ENCODE measurements around the gene PDGFB.

PDGFB gene

DNA sequence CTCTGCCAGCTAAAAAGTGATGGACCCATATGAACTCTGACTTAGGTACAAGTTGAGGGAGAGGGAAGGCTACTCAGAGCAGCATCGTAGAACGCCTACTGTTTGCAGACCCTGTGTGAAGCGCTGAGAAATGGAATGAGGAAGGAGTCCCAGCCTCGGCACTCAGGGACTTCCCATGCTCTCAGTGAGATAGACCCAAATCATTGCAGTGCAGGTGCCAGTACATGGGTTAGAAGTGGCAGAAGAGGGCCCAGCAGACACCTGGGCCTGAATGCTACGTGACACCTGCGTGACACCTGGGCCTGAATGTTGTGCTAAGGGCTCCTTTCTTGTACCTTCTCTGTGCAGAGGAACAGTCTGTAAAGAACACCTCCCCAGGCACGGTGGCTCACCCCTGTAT is 2.6 kb upstream of the PDGFB start:
- Histone ChIP-seq H3K27ac (ENCODE audit: poor library complexity, severe bottlenecking) (no peak overlapping the region), H3K27me3 (ENCODE audit: insufficient read depth, poor library complexity, severe bottlenecking) (no peaks in the 10 kb centered on the region)
- ATAC-seq (ENCODE audit: low read depth) = no peak

DNA sequence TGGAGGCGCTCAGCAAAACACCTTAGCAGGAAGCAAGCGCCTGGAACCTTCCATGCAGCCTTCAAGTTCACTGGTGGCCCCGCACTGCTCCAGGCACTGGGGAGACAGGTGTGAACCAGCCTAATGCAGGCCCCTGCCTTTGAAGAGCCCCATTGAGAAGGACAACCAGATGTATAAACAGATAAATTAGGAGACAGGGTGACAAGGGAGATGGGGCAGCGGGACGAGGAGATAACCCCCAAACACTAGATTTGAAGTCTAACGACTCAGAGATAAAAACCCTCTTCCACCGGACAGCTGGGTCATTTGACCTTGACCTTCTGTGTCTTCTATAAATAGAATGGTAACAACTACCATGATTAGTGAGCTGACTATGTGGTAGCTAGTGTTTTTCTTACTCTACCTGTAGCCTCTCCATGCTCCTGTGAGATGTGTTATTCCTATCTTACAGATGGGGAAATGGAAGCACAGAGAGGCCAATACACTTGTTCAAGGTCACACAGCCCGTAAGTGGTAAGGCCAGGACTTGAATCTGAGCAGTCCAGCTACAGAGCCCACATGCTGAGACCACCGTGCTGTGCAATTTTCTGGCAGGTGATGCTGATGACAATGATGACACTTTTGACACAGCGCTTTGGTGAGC is 2.0 kb upstream of the PDGFB start:
- ATAC-seq (ENCODE audit: low read depth) = no peak
- TF ChIP-seq, protein P1, sequence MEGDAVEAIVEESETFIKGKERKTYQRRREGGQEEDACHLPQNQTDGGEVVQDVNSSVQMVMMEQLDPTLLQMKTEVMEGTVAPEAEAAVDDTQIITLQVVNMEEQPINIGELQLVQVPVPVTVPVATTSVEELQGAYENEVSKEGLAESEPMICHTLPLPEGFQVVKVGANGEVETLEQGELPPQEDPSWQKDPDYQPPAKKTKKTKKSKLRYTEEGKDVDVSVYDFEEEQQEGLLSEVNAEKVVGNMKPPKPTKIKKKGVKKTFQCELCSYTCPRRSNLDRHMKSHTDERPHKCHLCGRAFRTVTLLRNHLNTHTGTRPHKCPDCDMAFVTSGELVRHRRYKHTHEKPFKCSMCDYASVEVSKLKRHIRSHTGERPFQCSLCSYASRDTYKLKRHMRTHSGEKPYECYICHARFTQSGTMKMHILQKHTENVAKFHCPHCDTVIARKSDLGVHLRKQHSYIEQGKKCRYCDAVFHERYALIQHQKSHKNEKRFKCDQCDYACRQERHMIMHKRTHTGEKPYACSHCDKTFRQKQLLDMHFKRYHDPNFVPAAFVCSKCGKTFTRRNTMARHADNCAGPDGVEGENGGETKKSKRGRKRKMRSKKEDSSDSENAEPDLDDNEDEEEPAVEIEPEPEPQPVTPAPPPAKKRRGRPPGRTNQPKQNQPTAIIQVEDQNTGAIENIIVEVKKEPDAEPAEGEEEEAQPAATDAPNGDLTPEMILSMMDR (IDR thresholded peaks at IDR 0.05; ENCODE audit: poor library complexity, severe bottlenecking) = no peak
- no peak for DNase-seq (ENCODE audit: low spot score)
- Histone ChIP-seq H3K4me1 (ENCODE audit: insufficient read depth, poor library complexity, severe bottlenecking) (peaks cover under 1% of the 10 kb centered on the region), H3K27me3 (ENCODE audit: insufficient read depth, poor library complexity, severe bottlenecking) (no peaks in the 10 kb centered on the region), H3K4me3 (ENCODE audit: severe bottlenecking) (no peak overlapping the region), H3K36me3 (ENCODE audit: low read depth) (no peaks in the 10 kb centered on the region), H3K9me3 (ENCODE audit: severe bottlenecking) (no peaks in the 10 kb centered on the region), H3K27ac (ENCODE audit: poor library complexity, severe bottlenecking) (no peak overlapping the region)

More for the DNA sequence above, 2.6 kb upstream of the PDGFB start:
- Histone ChIP-seq H3K4me1 (ENCODE audit: insufficient read depth, poor library complexity, severe bottlenecking) (peaks cover 6% of the 10 kb centered on the region), H3K36me3 (ENCODE audit: low read depth) (no peaks in the 10 kb centered on the region), H3K4me3 (ENCODE audit: severe bottlenecking) (no peak overlapping the region), H3K9me3 (ENCODE audit: severe bottlenecking) (no peaks in the 10 kb centered on the region)
- DNase-seq (ENCODE audit: low spot score) = no peak
- TF ChIP-seq, protein P1 (IDR thresholded peaks at IDR 0.05; ENCODE audit: poor library complexity, severe bottlenecking) = no peak

DNA sequence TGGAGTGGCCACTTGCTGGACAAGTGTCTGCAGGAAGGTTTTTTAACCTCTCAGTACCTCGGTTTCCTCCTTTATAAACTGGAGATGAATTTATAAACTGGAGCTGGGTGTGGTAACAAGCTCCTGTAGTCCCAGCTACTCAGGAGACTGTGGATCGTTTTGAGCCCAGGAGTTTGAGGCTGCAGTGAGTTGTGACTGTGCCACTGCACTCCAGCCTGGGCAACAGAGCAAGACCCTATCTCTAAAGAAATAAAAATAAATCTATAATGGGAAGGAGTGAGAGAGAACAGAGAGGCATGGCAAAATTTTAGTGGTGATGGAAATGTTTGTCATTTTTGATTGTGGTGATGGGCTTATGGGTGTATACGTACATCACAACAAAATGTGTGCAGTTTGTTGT is 1.4 kb upstream of the PDGFB start:
- no peak for DNase-seq (ENCODE audit: low spot score)
- H3K27me3 ChIP-seq (ENCODE audit: insufficient read depth, poor library complexity, severe bottlenecking) = no peaks in the 10 kb centered on the region
- ATAC-seq (ENCODE audit: low read depth) = no peak

DNA sequence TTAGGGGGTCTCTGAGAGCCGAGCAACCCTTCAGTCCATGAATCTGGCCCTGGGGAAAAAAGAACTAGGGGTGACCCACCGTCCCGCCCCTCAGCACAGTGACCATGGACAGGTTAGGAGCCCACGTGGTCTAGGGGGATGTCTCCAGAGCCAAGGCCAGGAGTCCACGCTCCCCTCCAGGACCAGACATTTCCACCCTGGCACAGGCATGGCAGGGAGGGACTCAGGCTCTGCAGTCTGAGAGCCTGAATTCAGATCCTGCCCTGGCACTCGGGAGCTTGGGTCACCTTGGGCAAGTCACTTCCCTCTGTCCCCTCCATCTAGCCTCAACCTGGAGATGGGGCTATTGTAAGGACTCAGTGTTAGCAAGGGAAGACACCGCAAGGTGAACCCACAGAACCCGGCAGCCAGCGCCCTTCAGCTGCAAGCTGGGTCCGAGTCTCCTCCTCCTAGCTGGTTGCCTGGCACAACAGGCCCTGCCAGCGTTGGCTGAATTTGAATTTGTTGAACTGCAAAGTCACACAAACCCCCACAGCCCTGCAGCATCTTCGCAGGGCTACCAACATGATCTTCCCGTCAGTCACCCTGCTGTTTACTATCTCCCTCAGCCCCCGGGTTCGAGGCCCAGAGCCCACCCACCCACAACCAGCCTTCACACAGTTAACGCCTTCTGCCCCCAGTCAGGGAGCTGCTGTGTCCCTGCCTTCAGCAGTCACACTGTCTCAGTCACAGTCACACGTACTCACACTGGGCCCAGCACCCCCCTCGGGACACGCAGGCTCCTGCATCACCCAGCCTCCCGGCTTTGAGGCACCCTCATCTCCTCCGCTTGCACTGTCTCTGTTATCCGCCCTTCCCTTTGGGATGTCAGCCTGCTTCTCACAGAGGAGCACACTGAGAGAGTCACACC is 603 bp upstream of the PDGFB start:
- Histone ChIP-seq H3K9me3 (ENCODE audit: severe bottlenecking) (no peaks in the 10 kb centered on the region), H3K4me3 (ENCODE audit: severe bottlenecking) (no peak overlapping the region), H3K27me3 (ENCODE audit: insufficient read depth, poor library complexity, severe bottlenecking) (no peaks in the 10 kb centered on the region), H3K4me1 (ENCODE audit: insufficient read depth, poor library complexity, severe bottlenecking) (peaks cover 14% of the 10 kb centered on the region), H3K36me3 (ENCODE audit: low read depth) (no peaks in the 10 kb centered on the region), H3K27ac (ENCODE audit: poor library complexity, severe bottlenecking) (peak overlapping the region; percentile 81)
- TF ChIP-seq, protein P1 (IDR thresholded peaks at IDR 0.05; ENCODE audit: poor library complexity, severe bottlenecking) = no peak
- no peak for ATAC-seq (ENCODE audit: low read depth)
- no peak for DNase-seq (ENCODE audit: low spot score)

More for the DNA sequence above, 1.4 kb upstream of the PDGFB start:
- TF ChIP-seq, protein P1 (IDR thresholded peaks at IDR 0.05; ENCODE audit: poor library complexity, severe bottlenecking) = no peak
- Histone ChIP-seq H3K27ac (ENCODE audit: poor library complexity, severe bottlenecking) (no peak overlapping the region), H3K9me3 (ENCODE audit: severe bottlenecking) (no peaks in the 10 kb centered on the region), H3K4me3 (ENCODE audit: severe bottlenecking) (no peak overlapping the region), H3K4me1 (ENCODE audit: insufficient read depth, poor library complexity, severe bottlenecking) (peaks cover 5% of the 10 kb centered on the region), H3K36me3 (ENCODE audit: low read depth) (no peaks in the 10 kb centered on the region)
